Keratinocyte (primary cell): ENCODE results near the gene SMIM23.

Experiments
- EZH2 ChIP-seq: IDR thresholded peaks from one replicate; pipeline ENCODE4 v1.6.1; 2012; ENCODE audit warnings: inconsistent platforms, mild to moderate bottlenecking, low read length, moderate library complexity
- TF ChIP-seq, protein P1 (sequence below), 3 experiments: IDR thresholded peaks in 1 of 3; conservative IDR thresholded peaks in 1 of 3; optimal IDR thresholded peaks in 1 of 3; 2 replicates in 2 of 3; 3 replicates in 1 of 3; pipeline versions ENCODE3 to v1.5.1; 2011; ENCODE audit warnings: low read length in 3 of 3, mild to moderate bottlenecking in 3 of 3, moderate library complexity in 2 of 3, control low read depth in 1 of 3, inconsistent platforms in 1 of 3; ENCODE audit not compliant: insufficient read depth in 2 of 3; ENCODE audit errors: extremely low read depth in 1 of 3

DNA sequence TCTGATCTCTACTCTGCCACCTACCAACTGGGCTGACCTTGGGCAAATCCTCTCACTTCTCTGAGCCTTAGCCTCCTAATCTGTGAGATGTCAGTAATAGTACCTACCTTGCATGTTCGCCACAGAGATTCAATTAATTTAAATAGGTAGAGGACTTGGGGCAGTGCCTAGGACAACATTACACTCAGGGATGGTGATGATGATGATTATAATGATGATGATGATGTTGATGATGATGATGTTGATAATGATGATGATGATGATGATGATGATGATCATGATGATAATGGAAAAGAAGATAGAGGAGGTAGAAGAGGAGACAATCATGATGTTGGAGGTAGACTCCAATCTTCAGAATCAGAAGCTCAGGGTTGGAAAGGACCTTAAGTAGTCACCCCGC, 40.7 kb upstream of the SMIM23 start:
- TF ChIP-seq, protein P1, sequence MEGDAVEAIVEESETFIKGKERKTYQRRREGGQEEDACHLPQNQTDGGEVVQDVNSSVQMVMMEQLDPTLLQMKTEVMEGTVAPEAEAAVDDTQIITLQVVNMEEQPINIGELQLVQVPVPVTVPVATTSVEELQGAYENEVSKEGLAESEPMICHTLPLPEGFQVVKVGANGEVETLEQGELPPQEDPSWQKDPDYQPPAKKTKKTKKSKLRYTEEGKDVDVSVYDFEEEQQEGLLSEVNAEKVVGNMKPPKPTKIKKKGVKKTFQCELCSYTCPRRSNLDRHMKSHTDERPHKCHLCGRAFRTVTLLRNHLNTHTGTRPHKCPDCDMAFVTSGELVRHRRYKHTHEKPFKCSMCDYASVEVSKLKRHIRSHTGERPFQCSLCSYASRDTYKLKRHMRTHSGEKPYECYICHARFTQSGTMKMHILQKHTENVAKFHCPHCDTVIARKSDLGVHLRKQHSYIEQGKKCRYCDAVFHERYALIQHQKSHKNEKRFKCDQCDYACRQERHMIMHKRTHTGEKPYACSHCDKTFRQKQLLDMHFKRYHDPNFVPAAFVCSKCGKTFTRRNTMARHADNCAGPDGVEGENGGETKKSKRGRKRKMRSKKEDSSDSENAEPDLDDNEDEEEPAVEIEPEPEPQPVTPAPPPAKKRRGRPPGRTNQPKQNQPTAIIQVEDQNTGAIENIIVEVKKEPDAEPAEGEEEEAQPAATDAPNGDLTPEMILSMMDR (optimal IDR thresholded peaks at IDR 0.05 in 1 of 3, IDR thresholded peaks at IDR 0.05 in 1 of 3, conservative IDR thresholded peaks at IDR 0.05 in 1 of 3; ENCODE audit: extremely low read depth in 1 of 3, insufficient read depth in 2 of 3, low read length in 3 of 3): no peak
- TF ChIP-seq EZH2: no peak
